GM19043 (cell line): Measurements from ENCODE around the gene DNASE1.
A peak's percentile ranks its signal among the peaks of the same experiment; 100 is the strongest.
"Not testable (repeated sequence)": the region's sequence is repeated elsewhere in the genome, so short reads cannot be mapped to it uniquely, and the experiment has no call there.

Source experiments
- ATAC-seq: cut with Tn5 transposase; IDR thresholded peaks from one replicate; pipeline ENCODE4 v1.9.1; 2021; ENCODE audit warnings: low read depth; ENCODE audit not compliant: unreplicated experiment

DNASE1 gene, protein sequence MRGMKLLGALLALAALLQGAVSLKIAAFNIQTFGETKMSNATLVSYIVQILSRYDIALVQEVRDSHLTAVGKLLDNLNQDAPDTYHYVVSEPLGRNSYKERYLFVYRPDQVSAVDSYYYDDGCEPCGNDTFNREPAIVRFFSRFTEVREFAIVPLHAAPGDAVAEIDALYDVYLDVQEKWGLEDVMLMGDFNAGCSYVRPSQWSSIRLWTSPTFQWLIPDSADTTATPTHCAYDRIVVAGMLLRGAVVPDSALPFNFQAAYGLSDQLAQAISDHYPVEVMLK

DNA sequence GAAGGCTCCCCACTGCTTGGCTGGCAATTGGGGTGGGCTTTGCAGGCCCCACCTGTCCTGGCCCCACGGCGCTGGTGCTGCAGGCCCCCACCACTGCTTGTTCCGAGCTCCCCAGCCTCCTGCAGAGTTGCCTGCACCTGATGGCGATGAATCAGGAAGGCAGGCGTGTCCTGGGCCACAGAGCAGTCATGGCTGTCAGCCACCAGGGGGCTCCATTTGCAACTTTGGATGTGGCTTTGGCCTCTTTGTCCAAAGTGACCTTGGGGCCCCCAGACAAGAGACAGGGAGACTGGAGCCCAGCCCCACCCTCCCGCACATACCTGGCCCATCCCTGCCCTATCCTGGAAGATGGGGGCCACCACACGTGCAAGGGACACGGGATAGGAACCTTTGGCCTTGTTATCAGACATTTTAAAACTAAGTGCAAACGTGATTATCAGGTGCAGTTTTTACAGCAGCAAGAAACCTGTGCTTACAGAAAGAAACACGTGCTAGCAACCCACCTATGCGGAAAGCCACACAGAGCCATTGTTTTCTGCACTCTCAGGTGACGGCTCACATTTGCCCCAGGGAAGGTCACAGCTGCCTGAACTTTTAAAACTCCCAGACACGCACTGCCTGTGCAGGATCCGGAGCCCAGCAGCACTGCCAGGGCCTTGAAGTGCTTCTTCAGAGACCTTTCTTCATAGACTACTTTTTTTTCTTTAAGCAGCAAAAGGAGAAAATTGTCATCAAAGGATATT lies at the start of gene DNASE1:
Gene DNASE1, plus strand, starts transcription at position 443 of the 743 bp plus-strand sequence. CDS start 683 bp downstream, outside the sequence.
- ATAC-seq = no peak

GRCh38 chr16:3606441-3606840 lies 48.0 kb upstream of the DNASE1 start:
- ATAC-seq = no peak

DNA sequence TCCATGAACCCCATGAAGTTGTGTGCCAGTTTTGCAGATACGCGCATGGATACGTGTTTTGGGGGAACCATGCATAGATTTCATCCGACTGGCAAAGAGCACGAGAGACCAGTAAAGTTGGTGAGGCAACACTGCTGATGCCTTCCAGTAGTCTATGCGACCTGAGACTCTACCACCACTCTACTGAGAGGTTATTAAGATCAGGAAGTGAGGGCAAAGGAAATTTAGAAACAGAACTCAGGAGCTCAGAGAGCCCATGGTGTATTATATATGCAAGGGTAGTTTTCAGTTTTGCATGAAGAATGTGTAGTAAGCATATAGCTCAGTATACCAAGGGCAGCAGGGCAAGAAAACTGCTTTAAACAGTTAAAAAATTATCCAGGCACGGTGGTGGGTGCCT lies 47.3 kb upstream of the DNASE1 start:
- ATAC-seq = no peak

DNA sequence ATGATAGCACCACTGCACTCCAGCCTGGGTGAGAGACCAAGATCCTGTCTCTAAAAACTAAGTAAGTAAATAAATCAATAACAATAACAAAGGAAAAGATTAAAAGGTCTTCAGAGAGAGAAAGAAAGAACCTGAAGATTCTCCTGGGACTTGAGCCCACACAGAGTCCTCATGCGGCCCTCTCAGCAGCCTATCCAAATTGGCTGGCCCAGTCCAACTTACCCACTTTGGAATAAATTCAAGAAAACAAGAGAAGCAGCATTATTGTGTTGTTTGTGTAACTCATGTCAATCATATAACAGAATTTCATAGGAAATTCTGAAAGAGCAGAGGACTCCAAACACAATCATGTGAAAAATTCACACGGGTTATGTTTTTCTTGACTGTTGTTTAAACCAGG lies 46.9 kb upstream of the DNASE1 start:
- ATAC-seq = no peak

- ATAC-seq = no peak
Observed at GRCh38 chr16:3608069-3608468, 46.4 kb upstream of the DNASE1 start.

DNA sequence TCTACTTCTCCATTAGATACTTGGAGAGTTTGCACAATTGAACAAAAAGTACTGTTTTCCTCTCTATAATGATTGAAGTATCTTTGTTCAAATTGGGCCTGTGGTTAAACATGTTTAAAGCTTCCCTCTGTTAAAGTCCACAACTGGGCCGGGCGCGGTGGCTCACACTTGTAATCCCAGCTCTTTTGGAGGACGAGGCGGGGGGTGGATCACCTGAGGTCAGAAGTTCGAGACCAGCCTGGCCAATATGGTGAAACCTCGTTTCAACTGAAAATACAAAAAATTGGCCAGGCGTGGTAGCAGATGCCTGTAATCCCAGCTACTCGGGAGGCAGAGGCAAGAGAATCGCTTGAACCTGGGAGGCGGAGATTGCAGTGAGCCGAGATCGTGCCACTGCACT lies 45.5 kb upstream of the DNASE1 start:
- not testable (repeated sequence) for ATAC-seq

GRCh38 chr16:3609895-3610697 lies 44.4 kb upstream of the DNASE1 start:
- no peak for ATAC-seq

GRCh38 chr16:3610698-3611145 lies 43.8 kb upstream of the DNASE1 start:
- no peak for ATAC-seq

DNA sequence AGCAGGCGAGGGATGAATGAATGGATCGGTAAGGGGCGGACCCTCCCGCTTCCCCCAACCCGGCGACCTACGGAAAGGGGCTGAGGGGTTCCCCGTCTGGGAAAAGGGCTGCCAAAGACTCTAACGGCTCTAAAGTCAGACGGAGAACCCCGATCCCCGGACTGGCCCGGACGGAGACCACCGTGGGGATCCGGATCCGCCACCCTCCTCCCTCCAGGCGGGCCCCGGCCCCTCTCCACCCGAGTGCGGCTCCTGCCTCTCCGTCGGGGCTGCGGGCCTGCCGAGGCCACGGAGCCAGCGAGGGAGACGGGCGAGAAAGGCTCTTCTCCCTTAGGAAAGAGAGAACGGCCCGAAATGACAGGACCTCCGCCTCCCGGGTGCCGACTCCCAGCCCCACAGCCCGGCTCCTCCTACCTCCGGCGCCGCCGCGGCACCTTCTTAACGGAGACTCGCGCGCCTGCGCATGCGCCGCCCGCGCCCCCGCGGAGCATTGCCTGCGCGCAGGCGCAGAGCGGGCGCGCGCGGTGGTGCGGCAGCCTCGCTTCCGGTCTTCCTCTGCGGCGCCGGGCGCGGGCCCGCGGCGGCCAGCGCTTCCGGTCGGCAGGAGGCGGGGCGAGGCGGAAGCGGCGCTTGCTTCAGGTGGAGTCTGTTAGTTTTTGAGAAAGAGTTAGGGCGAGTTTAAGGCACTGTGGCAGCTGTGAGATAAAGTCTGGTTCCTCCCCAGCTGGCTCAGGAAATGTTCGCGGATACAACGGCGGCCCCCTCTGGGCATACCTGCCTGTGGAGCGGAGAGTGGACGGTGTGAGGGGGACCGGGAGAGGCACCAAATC lies 43.1 kb upstream of the DNASE1 start, which contains the start of gene SLX4:
Gene SLX4, minus strand, starts transcription at position 461 of the 830 bp plus-strand sequence. CDS start 2,642 bp downstream, outside the sequence.
- peak; percentile 81 for ATAC-seq

- ATAC-seq = no peak
Observed at GRCh38 chr16:3612510-3613466, 41.7 kb upstream of the DNASE1 start.

GRCh38 chr16:3618769-3619141 lies 35.7 kb upstream of the DNASE1 start:
- ATAC-seq = no peak

DNA sequence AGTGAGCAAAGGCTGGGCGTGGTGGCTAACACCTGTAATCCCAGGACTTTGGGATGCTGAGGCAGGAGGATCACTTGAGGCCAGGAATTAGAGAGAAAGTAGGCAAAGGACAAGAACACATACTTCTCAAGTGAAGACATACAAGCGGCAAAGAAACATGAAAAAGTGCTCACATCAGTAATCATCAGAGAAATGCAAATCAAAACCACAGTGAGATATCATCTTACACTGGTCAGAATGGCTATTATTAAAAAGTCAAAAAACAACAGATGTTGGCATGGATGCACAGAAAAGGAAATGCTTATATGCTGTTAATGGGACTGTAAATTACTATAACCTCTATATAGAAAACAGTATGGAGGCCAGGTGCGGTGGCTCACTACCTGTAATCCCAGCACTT lies 30.8 kb upstream of the DNASE1 start:
- no peak for ATAC-seq

DNA sequence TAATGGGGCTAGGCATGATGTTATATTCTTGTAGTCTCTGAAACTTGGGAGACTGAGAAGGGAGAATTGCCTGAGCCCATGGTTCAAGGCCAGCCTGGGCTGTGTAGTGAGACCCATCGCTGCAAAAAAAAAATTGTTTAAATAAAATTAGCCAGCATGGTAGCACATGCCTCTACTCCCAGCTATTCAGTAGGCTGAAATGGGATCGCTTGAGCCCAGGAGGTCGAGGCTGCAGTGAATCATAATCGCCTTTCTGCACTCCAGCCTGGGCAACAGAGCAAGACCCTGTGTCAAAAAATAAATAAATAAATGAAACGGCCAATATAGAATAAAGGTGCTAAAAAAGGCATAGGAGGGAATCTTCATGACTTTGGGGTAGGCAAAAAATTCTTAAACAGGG lies 29.2 kb upstream of the DNASE1 start:
- ATAC-seq = no peak

DNA sequence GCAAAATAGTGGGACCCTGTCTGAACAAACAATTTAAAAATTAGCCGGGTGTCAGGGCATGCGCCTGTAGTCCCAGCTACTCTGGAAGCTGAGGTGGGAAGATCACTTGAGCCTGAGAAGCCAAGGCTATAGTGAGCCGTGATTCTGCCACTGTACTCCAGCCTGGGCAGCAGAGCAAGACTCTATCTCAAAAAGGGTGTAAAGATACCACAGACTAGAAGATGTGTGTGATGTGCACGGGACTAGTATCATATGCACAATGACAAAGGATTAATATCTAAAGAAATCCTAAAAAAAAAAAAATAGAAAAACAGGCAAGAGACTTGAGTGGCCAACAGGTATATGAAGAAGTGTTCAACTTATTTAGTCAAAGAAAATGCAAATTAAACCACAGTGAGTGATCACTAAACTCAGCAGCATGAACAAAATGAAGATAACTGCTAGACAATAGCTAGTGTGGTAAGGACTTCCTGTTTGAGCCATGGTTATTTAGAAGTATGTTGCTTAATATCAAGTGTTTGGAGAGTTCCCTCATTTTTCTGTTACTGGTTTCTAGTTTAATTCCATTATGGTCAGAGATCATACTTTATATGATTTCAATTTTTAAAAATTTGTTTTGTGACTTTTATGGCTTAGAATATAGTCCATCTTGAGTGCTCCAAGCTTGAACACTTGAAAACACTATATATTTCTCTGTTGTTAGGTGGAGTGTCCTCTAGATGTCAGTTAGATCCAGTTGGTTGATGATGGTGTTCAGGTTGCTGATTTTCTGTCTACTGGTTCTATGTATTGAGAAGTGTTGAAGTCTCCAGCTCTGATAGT lies 28.4 kb upstream of the DNASE1 start:
- ATAC-seq = no peak

- no peak for ATAC-seq
Observed at GRCh38 chr16:3637371-3637923, 17.0 kb upstream of the DNASE1 start.

DNA sequence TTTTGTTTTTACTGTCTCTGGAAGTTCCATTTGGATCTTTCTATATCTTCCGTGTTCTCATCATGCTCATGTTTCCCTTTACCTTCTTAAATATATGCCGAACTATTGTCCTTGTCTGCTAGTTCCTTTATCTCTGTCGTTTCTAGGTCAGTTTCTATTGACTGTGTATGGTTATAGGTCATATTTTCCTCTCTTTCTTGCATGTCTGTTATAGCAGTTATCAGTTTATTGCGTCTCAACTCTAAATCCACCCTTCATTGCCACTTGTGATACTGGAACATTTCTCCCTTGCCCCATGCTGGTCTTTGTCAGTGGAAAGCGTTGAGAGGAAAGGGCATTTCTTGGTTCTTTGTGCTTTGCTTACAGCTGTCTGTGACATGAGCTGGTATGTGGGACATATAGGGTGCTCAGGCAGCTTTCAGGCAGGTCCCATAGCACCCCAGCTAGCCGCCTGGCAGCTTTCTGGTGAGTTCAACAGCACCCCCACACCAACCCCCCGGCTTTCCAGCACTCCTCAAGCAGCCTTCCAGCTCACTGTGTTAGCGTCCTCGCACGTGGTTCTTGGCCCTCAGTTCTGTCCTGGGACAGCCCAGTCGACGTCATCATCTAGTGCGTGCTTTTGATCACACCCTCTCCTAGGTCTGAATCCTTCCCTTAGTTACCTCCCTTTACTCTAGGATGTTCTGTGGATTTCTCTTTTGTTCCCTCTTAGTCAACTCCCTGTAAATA lies 15.4 kb upstream of the DNASE1 start:
- ATAC-seq = no peak

- ATAC-seq = no peak
Observed at GRCh38 chr16:3640207-3640606, 14.3 kb upstream of the DNASE1 start.
